HepG2 (cell line): ENCODE data around the gene GNA12. TPM values are rescaled to one million over a fixed set of nuclear protein-coding genes. Genes with fewer than 3 reads are reported as not detected.

Experiments used
- CCAR2 ChIP-seq: fragments of 200-400 bp; formaldehyde crosslinking; optimal IDR thresholded peaks from 2 replicates; pipeline ENCODE3; 2018; ENCODE audit warnings: low read depth, mild to moderate bottlenecking, low read length, moderate library complexity
- HIVEP1 ChIP-seq: sonication (generic); formaldehyde crosslinking; IDR thresholded peaks from 2 replicates; pipeline ENCODE4 v1.4.0; 2020; ENCODE audit warnings: mild to moderate bottlenecking, missing genetic modification reagents
- U2AF2 ChIP-seq: fragments of 200-400 bp; formaldehyde crosslinking; IDR thresholded peaks from 2 replicates; pipeline ENCODE4 v1.6.1; 2017; ENCODE audit warnings: low read depth, mild to moderate bottlenecking, low read length
- ZFX ChIP-seq: sonication (generic); formaldehyde crosslinking; IDR thresholded peaks from 2 replicates; pipeline ENCODE4 v1.4.0; 2020; ENCODE audit warnings: mild to moderate bottlenecking, low read depth, missing genetic modification reagents, moderate library complexity
- ZNF121 ChIP-seq: sonication (generic); formaldehyde crosslinking; IDR thresholded peaks from 2 replicates; pipeline ENCODE4 v1.5.0; 2020; ENCODE audit warnings: mild to moderate bottlenecking, missing genetic modification reagents
- ZNF616 ChIP-seq: sonication (generic); formaldehyde crosslinking; IDR thresholded peaks from 2 replicates; pipeline ENCODE4 v1.5.0; 2020; ENCODE audit warnings: low read depth, mild to moderate bottlenecking, missing genetic modification reagents
- polyA plus RNA-seq, 8 experiments: library from polyadenylated mRNA; depleted of rRNA in 3 of 8; stranded (reverse) in 7 of 8; unstranded in 1 of 8; fragments of >200 nt; fragmentation: Illumina TruSeq in 4 of 8; extraction: Trizol in 4 of 8; gene quantifications; 2 replicates each; pipeline versions ENCODE4 v1.2.1 to v1.2.3, GENCODE V29; 2011 to 2016; ENCODE audit warnings: low read depth in 4 of 8, missing spikeins in 1 of 8, mixed read lengths in 1 of 8; ENCODE audit not compliant: insufficient read depth in 1 of 8
- total RNA-seq, 5 experiments: library from RNA; depleted of rRNA; stranded (reverse); fragments of >200 nt; fragmentation: Illumina TruSeq; extraction: Trizol; gene quantifications; 2 replicates each; pipeline ENCODE4 v1.2.3, GENCODE V29; 2016; ENCODE audit warnings: low read depth in 1 of 5
- TF ChIP-seq, protein P1 (sequence below): conservative IDR thresholded peaks from 2 replicates; pipeline ENCODE4 v1.6.1; 2018; ENCODE audit warnings: missing genetic modification reagents
- TF ChIP-seq, protein P2 (sequence below): IDR thresholded peaks from 2 replicates; pipeline ENCODE4 v1.4.0; 2020; ENCODE audit warnings: mild to moderate bottlenecking, missing genetic modification reagents
- TF ChIP-seq, protein P3 (sequence below): sonication (generic); formaldehyde crosslinking; conservative IDR thresholded peaks from 2 replicates; pipeline ENCODE4 v1.8.0; 2022; ENCODE audit warnings: missing genetic modification reagents
- TF ChIP-seq, protein P4 (sequence below): sonication (generic); formaldehyde crosslinking; IDR thresholded peaks from 2 replicates; pipeline ENCODE4 v1.4.0; 2020; ENCODE audit warnings: missing genetic modification reagents, mild to moderate bottlenecking, borderline replicate concordance
- TF ChIP-seq, protein P5 (sequence below): sonication (generic); formaldehyde crosslinking; IDR thresholded peaks from 2 replicates; pipeline ENCODE4 v1.4.0; 2020; ENCODE audit warnings: mild to moderate bottlenecking, missing genetic modification reagents
- TF ChIP-seq, protein P6 (sequence below): sonication (generic); formaldehyde crosslinking; IDR thresholded peaks from 2 replicates; pipeline ENCODE4 v1.4.0; 2020; ENCODE audit warnings: missing genetic modification reagents

GNA12 gene
- total and polyA plus RNA-seq, 2 of the 13 experiments (the other 11 are each of a cell fraction or from before 2014, with no cell fraction given) = 16.2 to 50.9 TPM

DNA sequence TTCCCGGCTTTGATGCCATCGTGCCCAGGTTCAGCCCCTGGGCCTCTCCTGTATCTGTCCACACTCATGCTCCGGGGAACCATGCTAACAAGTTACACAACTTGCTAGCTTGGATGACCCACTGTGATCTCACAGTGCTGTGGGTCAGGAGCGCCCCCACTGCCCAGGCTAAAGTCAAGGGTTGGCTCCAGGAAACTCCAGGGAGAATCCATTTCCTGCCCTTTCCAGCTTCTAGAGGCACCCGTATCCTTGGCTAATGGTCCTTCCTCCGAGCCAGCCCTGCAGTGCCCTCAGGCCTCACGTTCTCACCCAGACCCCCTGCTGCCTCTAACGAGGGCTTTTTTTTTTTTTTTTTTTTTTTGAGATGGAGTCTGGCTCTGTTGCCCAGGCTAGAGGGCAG is 136.6 kb downstream of the GNA12 start (continued):
- TF ChIP-seq ZNF121 (CRISPR knock-in tag) = no peak
- TF ChIP-seq, protein P1, sequence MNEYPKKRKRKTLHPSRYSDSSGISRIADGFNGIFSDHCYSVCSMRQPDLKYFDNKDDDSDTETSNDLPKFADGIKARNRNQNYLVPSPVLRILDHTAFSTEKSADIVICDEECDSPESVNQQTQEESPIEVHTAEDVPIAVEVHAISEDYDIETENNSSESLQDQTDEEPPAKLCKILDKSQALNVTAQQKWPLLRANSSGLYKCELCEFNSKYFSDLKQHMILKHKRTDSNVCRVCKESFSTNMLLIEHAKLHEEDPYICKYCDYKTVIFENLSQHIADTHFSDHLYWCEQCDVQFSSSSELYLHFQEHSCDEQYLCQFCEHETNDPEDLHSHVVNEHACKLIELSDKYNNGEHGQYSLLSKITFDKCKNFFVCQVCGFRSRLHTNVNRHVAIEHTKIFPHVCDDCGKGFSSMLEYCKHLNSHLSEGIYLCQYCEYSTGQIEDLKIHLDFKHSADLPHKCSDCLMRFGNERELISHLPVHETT = no peak
- no peak for TF ChIP-seq ZNF616
- TF ChIP-seq, protein P2, sequence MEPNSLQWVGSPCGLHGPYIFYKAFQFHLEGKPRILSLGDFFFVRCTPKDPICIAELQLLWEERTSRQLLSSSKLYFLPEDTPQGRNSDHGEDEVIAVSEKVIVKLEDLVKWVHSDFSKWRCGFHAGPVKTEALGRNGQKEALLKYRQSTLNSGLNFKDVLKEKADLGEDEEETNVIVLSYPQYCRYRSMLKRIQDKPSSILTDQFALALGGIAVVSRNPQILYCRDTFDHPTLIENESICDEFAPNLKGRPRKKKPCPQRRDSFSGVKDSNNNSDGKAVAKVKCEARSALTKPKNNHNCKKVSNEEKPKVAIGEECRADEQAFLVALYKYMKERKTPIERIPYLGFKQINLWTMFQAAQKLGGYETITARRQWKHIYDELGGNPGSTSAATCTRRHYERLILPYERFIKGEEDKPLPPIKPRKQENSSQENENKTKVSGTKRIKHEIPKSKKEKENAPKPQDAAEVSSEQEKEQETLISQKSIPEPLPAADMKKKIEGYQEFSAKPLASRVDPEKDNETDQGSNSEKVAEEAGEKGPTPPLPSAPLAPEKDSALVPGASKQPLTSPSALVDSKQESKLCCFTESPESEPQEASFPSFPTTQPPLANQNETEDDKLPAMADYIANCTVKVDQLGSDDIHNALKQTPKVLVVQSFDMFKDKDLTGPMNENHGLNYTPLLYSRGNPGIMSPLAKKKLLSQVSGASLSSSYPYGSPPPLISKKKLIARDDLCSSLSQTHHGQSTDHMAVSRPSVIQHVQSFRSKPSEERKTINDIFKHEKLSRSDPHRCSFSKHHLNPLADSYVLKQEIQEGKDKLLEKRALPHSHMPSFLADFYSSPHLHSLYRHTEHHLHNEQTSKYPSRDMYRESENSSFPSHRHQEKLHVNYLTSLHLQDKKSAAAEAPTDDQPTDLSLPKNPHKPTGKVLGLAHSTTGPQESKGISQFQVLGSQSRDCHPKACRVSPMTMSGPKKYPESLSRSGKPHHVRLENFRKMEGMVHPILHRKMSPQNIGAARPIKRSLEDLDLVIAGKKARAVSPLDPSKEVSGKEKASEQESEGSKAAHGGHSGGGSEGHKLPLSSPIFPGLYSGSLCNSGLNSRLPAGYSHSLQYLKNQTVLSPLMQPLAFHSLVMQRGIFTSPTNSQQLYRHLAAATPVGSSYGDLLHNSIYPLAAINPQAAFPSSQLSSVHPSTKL (CRISPR knock-in tag) = no peak
- no peak for TF ChIP-seq HIVEP1 (CRISPR knock-in tag)
- TF ChIP-seq, protein P3, sequence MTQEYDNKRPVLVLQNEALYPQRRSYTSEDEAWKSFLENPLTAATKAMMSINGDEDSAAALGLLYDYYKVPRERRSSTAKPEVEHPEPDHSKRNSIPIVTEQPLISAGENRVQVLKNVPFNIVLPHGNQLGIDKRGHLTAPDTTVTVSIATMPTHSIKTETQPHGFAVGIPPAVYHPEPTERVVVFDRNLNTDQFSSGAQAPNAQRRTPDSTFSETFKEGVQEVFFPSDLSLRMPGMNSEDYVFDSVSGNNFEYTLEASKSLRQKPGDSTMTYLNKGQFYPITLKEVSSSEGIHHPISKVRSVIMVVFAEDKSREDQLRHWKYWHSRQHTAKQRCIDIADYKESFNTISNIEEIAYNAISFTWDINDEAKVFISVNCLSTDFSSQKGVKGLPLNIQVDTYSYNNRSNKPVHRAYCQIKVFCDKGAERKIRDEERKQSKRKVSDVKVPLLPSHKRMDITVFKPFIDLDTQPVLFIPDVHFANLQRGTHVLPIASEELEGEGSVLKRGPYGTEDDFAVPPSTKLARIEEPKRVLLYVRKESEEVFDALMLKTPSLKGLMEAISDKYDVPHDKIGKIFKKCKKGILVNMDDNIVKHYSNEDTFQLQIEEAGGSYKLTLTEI (CRISPR knock-in tag) = no peak
- no peak for TF ChIP-seq CCAR2
- TF ChIP-seq, protein P4, sequence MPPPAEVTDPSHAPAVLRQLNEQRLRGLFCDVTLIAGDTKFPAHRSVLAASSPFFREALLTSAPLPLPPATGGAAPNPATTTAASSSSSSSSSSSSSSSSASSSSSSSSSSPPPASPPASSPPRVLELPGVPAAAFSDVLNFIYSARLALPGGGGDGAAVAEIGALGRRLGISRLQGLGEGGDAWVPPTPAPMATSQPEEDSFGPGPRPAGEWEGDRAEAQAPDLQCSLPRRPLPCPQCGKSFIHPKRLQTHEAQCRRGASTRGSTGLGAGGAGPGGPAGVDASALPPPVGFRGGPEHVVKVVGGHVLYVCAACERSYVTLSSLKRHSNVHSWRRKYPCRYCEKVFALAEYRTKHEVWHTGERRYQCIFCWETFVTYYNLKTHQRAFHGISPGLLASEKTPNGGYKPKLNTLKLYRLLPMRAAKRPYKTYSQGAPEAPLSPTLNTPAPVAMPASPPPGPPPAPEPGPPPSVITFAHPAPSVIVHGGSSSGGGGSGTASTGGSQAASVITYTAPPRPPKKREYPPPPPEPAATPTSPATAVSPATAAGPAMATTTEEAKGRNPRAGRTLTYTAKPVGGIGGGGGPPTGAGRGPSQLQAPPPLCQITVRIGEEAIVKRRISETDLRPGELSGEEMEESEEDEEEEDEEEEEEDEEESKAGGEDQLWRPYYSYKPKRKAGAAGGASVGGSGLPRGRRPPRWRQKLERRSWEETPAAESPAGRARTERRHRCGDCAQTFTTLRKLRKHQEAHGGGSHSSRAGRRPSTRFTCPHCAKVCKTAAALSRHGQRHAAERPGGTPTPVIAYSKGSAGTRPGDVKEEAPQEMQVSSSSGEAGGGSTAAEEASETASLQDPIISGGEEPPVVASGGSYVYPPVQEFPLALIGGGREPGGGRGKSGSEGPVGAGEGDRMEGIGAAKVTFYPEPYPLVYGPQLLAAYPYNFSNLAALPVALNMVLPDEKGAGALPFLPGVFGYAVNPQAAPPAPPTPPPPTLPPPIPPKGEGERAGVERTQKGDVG = no peak
- TF ChIP-seq, protein P5, sequence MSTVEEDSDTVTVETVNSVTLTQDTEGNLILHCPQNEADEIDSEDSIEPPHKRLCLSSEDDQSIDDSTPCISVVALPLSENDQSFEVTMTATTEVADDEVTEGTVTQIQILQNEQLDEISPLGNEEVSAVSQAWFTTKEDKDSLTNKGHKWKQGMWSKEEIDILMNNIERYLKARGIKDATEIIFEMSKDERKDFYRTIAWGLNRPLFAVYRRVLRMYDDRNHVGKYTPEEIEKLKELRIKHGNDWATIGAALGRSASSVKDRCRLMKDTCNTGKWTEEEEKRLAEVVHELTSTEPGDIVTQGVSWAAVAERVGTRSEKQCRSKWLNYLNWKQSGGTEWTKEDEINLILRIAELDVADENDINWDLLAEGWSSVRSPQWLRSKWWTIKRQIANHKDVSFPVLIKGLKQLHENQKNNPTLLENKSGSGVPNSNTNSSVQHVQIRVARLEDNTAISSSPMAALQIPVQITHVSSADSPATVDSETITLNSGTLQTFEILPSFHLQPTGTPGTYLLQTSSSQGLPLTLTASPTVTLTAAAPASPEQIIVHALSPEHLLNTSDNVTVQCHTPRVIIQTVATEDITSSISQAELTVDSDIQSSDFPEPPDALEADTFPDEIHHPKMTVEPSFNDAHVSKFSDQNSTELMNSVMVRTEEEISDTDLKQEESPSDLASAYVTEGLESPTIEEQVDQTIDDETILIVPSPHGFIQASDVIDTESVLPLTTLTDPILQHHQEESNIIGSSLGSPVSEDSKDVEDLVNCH (CRISPR knock-in tag) = no peak
- no peak for TF ChIP-seq ZFX (CRISPR knock-in tag)
- TF ChIP-seq, protein P6, sequence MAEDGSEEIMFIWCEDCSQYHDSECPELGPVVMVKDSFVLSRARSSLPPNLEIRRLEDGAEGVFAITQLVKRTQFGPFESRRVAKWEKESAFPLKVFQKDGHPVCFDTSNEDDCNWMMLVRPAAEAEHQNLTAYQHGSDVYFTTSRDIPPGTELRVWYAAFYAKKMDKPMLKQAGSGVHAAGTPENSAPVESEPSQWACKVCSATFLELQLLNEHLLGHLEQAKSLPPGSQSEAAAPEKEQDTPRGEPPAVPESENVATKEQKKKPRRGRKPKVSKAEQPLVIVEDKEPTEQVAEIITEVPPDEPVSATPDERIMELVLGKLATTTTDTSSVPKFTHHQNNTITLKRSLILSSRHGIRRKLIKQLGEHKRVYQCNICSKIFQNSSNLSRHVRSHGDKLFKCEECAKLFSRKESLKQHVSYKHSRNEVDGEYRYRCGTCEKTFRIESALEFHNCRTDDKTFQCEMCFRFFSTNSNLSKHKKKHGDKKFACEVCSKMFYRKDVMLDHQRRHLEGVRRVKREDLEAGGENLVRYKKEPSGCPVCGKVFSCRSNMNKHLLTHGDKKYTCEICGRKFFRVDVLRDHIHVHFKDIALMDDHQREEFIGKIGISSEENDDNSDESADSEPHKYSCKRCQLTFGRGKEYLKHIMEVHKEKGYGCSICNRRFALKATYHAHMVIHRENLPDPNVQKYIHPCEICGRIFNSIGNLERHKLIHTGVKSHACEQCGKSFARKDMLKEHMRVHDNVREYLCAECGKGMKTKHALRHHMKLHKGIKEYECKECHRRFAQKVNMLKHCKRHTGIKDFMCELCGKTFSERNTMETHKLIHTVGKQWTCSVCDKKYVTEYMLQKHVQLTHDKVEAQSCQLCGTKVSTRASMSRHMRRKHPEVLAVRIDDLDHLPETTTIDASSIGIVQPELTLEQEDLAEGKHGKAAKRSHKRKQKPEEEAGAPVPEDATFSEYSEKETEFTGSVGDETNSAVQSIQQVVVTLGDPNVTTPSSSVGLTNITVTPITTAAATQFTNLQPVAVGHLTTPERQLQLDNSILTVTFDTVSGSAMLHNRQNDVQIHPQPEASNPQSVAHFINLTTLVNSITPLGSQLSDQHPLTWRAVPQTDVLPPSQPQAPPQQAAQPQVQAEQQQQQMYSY (CRISPR knock-in tag) = no peak
- no peak for TF ChIP-seq U2AF2
